ENCODE results near the gene ATP9B. TPM values are rescaled to one million over a fixed set of nuclear protein-coding genes. Genes with fewer than 3 reads are reported as not detected.

ATP9B gene
- total RNA-seq, 4 donors from 2014 or later, result 26.0 to 37.4 (median 30.5) TPM

- TF ChIP-seq CTCF (IDR thresholded peaks at IDR 0.05) (no peak), EP300 (IDR thresholded peaks at IDR 0.05) (no peak), POLR2AphosphoS5 (IDR thresholded peaks at IDR 0.05) (no peak), POLR2A (IDR thresholded peaks at IDR 0.05; ENCODE audit: low read depth) (no peak)
Measured at GRCh38 chr18:79245517-79246001, 176.4 kb downstream of the ATP9B start.

GRCh38 chr18:79246309-79247108 lies 177.3 kb downstream of the ATP9B start:
- peaks cover 5 to 14% (median 9%) of the 10 kb centered on the region in 4 donors for H3K4me1 ChIP-seq
- no peaks in the 10 kb centered on the region for H3K36me3 ChIP-seq
- no peaks in the 10 kb centered on the region for H3K27me3 ChIP-seq
- peak overlapping the region in 3 of 4 donors; percentile 2 to 29 (median 6) for H3K4me3 ChIP-seq
- TF ChIP-seq CTCF (IDR thresholded peaks at IDR 0.05) (peak in 2 of 3 experiments; percentile 80 to 89), EP300 (IDR thresholded peaks at IDR 0.05) (no peak), POLR2A (IDR thresholded peaks at IDR 0.05; ENCODE audit: low read depth) (no peak), POLR2AphosphoS5 (IDR thresholded peaks at IDR 0.05) (peak in 1 of 2 donors; percentile 15)
- H3K27ac ChIP-seq (replicated peaks in 1 of 4), result no peak overlapping the region
- intact Hi-C loops (cut with DNase I), result no loop called here
- H3K9me3 ChIP-seq, result no peaks in the 10 kb centered on the region
- no peak for DNase-seq (ENCODE audit: extremely low spot score)
- 13% methylated on average over 27 of the region's 31 CpGs for WGBS

More at GRCh38 chr18:79245517-79246001, 176.4 kb downstream of the ATP9B start:
- Histone ChIP-seq H3K9me3 (no peaks in the 10 kb centered on the region), H3K4me1 (peaks cover 5 to 14% (median 9%) of the 10 kb centered on the region in 4 donors), H3K27ac (replicated peaks in 1 of 4) (no peak overlapping the region), H3K4me3 (no peak overlapping the region), H3K27me3 (no peaks in the 10 kb centered on the region), H3K36me3 (no peaks in the 10 kb centered on the region)
- intact Hi-C loops (cut with DNase I), result no loop called here
- DNase-seq (ENCODE audit: extremely low spot score), result no peak
- WGBS, result 98% methylated on average over 11 of the region's 23 CpGs

DNA sequence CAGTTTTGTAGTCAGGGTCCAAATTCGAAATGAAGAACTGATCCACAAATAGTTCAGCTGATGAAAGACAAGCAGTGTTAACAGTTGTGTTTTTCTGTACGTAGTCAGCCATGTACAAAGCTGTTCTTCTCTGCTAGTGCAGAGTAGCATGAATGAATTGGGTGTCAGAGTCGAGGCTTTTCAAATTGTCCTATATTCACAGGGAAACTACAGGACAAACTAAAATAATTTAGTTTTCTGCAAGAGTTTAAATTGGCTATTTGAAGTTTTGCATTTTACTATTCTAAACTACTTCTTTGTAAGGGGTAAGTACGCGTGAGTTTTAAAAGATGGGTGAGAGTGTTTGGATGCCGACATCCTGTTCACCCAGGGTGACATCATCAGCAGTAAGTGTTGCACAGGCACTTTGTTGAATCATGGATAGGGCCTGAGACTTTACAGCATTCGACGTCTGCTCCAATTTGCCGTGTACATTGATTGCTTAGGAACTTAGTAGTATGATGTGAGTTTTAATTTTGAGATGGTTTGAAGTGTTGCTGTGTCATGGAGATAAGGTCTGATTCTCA lies 179.4 kb downstream of the ATP9B start:
- H3K4me3 ChIP-seq, result no peak overlapping the region
- no peak for TF ChIP-seq POLR2A (IDR thresholded peaks at IDR 0.05; ENCODE audit: low read depth)
- TF ChIP-seq POLR2AphosphoS5 (IDR thresholded peaks at IDR 0.05), result no peak
- no peak for TF ChIP-seq EP300 (IDR thresholded peaks at IDR 0.05)
- TF ChIP-seq CTCF (IDR thresholded peaks at IDR 0.05), result no peak
- DNase-seq (ENCODE audit: extremely low spot score), result no peak
- peaks cover 0 to 3% (median 0%) of the 10 kb centered on the region in 4 donors for H3K36me3 ChIP-seq
- H3K9me3 ChIP-seq, result no peaks in the 10 kb centered on the region
- intact Hi-C loops (cut with DNase I), result no loop called here
- H3K27ac ChIP-seq (replicated peaks in 1 of 4), result no peak overlapping the region
- H3K27me3 ChIP-seq, result no peaks in the 10 kb centered on the region
- WGBS, result 85% methylated on average over 9 of the region's 9 CpGs
- H3K4me1 ChIP-seq, result peaks cover 5 to 14% (median 9%) of the 10 kb centered on the region in 4 donors

GRCh38 chr18:79250301-79250981 lies 181.2 kb downstream of the ATP9B start:
- Histone ChIP-seq H3K4me3 (no peak overlapping the region), H3K27ac (replicated peaks in 1 of 4) (peak overlapping the region in 1 of 4 donors; percentile 35), H3K4me1 (peaks cover 5 to 14% (median 9%) of the 10 kb centered on the region in 4 donors), H3K9me3 (no peaks in the 10 kb centered on the region), H3K36me3 (peaks cover 6 to 22% (median 11%) of the 10 kb centered on the region in 4 donors), H3K27me3 (no peaks in the 10 kb centered on the region)
- TF ChIP-seq CTCF (IDR thresholded peaks at IDR 0.05), result no peak
- no peak for TF ChIP-seq POLR2A (IDR thresholded peaks at IDR 0.05; ENCODE audit: low read depth)
- no peak for DNase-seq (ENCODE audit: extremely low spot score)
- intact Hi-C loops (cut with DNase I), result no loop called here
- 92% methylated on average over 12 of the region's 12 CpGs for WGBS
